IPS DF 4.7 (cell line): Measurements from ENCODE around the gene ACSM5.
"Not testable (repeated sequence)": the region's sequence is repeated elsewhere in the genome, so short reads cannot be mapped to it uniquely, and the experiment has no call there.

Source experiments
- DNase-seq: peaks from one replicate; pipeline ENCODE4 v3.0.0-alpha.2; 2013; ENCODE audit warnings: low spot score; ENCODE audit errors: extremely low read depth

Gene ACSM5

DNA sequence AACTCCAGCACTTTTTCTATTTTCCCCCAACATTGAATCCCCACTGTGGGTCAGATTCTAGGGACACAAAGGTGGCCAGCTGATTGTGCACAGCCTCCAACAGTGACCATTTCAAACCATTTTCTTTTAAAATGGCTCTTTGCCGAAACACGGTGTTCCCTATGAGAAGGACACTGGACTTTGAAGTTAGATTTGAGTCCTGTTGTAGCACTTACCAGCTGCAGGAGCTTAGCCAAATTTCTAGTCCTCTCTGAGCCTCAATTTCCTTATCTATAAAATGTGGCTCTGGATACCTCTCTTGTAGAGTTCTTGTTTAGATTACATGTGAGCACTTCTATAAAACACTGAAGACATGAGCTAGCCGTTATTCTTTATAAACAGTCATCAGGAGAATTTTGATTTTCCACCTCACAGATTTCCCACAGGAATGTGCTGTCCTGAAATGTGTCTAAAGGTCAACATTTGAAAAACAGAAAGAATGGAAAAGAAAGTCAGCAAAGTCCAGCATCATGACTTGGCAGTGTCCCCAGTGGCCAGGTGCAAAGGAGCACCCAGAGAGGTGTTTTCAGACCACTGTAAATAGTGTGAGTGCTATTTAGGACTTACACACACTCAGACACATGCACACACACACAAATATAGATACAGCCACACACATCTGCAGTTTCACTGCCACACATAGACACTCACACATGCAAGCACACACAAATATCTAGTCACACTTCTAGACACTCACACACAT is 37.5 kb downstream of the ACSM5 start:
- not testable (repeated sequence) for DNase-seq

DNA sequence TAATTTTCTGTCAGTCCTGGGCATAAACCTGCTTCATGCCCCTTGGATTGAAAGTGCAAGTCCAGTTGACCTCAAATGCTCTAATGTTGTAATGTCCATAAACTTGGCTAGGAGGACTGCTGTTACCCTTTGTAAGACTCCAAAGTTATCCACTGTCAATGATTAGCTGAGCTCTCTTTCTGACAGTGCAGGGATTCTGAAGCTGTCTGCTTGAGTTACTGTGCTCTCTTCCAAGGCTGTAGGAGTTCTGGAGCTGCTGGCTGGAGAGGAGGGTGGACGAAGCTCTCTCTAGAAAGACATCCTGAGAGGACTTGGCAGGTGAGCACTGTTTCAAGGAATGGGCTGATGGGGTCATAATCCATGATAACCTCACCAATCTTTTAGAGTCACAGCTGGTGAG is 42.0 kb downstream of the ACSM5 start, which contains the start of gene ACSM2A:
TSS of gene ACSM2A (plus strand) at position 158 of the 400 bp plus-strand sequence. CDS start 8,594 bp downstream, outside the sequence.
- not testable (repeated sequence) for DNase-seq

- not testable (repeated sequence) for DNase-seq
These were observed 44.3 kb downstream of the ACSM5 start for GRCh38 chr16:20453633-20454032.

DNA sequence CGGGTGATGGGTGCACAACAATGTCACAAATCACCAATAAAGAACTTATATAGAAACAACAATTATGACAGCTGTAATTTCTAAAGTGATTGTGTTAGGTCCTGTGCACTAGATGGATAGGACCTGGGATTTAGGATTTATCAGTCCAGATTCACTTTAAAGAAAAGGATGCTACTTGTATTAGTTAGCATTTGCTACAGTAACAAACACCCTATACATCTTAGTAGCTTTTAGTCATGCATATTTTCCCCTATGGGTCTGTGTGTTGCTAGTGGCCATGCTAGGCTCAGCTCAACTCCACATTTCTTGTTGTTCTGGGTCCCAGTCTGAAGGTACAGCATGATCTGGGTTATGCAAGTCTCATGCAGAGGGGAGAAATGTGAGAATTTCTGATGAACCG is 49.9 kb downstream of the ACSM5 start:
- not testable (repeated sequence) for DNase-seq

GRCh38 chr16:20460313-20460712 is 51.0 kb downstream of the ACSM5 start:
- DNase-seq, result not testable (repeated sequence)

GRCh38 chr16:20468954-20469353 is 59.6 kb downstream of the ACSM5 start:
- not testable (repeated sequence) for DNase-seq

GRCh38 chr16:20469930-20470329 is 60.6 kb downstream of the ACSM5 start:
- not testable (repeated sequence) for DNase-seq

DNA sequence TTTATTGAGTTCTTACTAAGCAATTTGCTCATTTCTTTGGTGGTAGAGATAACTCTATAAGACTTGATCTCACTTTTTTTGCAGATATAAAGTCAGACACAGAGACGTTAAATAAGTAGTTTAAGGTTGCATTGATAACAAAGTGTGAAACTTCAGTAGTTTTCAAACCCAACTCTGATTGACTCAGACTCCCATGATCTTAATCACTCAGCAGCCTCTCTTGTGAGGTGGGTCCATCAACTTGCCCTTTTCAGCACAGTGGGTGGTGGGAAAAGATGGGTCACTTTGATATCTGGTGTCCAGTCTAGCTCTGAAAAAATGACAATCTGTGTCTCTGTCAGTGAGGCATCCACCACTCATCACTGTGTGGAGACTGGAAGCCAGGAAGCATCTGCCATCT is 61.4 kb downstream of the ACSM5 start:
- not testable (repeated sequence) for DNase-seq

- not testable (repeated sequence) for DNase-seq
These were observed 67.9 kb downstream of the ACSM5 start for GRCh38 chr16:20477188-20477744.

- DNase-seq, result not testable (repeated sequence)
These were observed 74.7 kb downstream of the ACSM5 start for GRCh38 chr16:20483989-20484388.

DNA sequence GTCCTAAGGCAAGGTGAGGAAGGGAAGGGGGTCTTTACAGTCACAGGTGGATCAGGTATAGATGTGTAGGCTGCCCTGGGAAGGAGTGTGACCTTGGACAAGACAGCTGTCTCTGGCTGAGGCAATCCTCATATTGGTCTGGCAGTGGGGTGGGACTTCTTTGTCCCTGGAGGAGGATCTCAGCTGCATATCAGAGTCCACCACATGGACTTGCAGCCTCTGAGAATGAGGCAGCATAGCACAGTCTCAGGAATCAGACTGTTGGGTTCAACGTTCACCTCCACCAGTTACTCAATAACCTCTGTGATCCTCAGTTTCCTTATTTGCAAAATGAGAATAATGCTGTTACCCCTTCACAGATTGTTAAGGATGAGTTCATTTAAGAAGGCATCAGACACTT is 75.4 kb downstream of the ACSM5 start:
- no peak for DNase-seq

DNA sequence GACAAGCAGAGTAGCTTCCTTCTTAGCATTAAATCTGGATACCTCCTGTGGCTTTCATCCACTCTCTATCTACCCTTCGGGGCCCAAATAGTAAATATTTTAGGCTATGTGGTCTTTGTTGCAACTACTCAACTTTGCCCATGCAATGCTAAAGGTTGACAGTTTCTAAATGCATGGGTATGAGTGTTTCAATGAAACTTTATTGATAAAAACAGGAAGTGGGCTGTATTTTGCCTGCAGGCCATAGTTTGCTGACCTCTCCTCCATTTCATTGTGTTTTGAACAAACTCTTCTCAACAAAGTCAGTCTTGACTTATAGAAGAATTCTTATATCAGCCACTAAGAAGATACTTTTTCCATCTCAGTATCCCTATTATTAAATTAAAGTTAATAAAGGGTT is 76.1 kb downstream of the ACSM5 start:
- DNase-seq, result no peak
